Astrocyte of the hippocampus (primary cell): Measurements from ENCODE around the gene PRAF2.
A peak's percentile ranks its signal among the peaks of the same experiment; 100 is the strongest.

Experiments used
- DNase-seq: peaks from one replicate; pipeline ENCODE4 v3.0.0; 2011; ENCODE audit warnings: low read depth, low spot score

Gene PRAF2

GRCh38 chrX:49042581-49043219, 31.1 kb downstream of the PRAF2 start:
- DNase-seq, result no peak

GRCh38 chrX:49041744-49042580, 31.8 kb downstream of the PRAF2 start:
- DNase-seq, result peak; percentile 45

- peak; percentile 25 for DNase-seq
Measured at GRCh38 chrX:49040376-49040955, 33.3 kb downstream of the PRAF2 start.

GRCh38 chrX:49039598-49040375, 34.0 kb downstream of the PRAF2 start:
- DNase-seq, result peak; percentile 93

- peak; percentile 21 for DNase-seq
Measured at GRCh38 chrX:49037883-49038475, 35.8 kb downstream of the PRAF2 start.

GRCh38 chrX:49030283-49030682, 43.5 kb downstream of the PRAF2 start:
- DNase-seq, result no peak

GRCh38 chrX:49029876-49030275, 43.9 kb downstream of the PRAF2 start:
- DNase-seq, result no peak
